LNCaP clone FGC (cell line): ENCODE measurements around the gene ARL5A.

Source experiments
- DNase-seq: peaks from one replicate; pipeline ENCODE4 v3.0.0-alpha.2; 2011; ENCODE audit warnings: low read depth
- H3K4me3 ChIP-seq: 2 replicates; pipeline ENCODE4 v1.5.1; 2011; ENCODE audit warnings: mild to moderate bottlenecking, low read depth, low read length, control low read depth
- TF ChIP-seq, protein P1 (sequence below): IDR thresholded peaks from 2 replicates; pipeline ENCODE4 v1.5.1; 2012; ENCODE audit warnings: mild to moderate bottlenecking; ENCODE audit not compliant: control insufficient read depth, insufficient read depth; ENCODE audit errors: extremely low read depth

ARL5A gene

DNA sequence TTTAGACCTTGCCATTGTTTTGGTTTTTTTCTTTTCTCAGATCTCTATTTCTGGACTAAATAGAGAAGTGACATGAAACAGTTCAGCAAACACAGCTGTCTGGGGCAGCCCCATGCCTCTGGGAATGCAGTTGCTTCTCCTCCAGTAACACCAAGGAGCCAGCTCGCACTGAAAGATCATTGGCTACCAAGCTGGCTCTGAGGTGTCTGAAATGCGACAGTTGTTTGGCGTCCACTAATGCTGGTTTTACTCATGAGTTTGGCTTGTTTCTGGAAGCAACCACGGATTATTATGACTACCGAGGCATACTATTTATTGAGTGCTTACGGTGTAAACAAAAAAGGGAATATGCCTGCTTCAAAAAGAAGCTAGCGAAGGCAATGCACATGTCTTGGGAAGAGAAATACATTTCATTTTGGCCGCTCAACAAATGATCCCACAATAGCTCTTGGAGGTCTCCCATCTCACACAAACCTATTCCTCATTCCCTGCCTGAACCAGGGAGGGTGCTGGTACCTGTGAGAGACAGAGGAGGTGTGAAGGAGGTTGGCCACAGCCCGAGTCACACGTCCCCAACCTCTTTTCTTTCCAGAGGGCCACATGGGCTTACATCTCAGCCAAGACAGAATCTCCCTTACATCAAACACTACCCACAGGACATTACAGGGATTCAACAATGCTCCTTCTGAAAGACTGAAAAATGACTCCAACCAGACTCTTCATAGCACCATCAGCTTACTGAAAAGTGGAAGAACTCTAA, 56.4 kb downstream of the ARL5A start:
- H3K4me3 ChIP-seq: no peak overlapping the region
- no peak for DNase-seq
- TF ChIP-seq, protein P1, sequence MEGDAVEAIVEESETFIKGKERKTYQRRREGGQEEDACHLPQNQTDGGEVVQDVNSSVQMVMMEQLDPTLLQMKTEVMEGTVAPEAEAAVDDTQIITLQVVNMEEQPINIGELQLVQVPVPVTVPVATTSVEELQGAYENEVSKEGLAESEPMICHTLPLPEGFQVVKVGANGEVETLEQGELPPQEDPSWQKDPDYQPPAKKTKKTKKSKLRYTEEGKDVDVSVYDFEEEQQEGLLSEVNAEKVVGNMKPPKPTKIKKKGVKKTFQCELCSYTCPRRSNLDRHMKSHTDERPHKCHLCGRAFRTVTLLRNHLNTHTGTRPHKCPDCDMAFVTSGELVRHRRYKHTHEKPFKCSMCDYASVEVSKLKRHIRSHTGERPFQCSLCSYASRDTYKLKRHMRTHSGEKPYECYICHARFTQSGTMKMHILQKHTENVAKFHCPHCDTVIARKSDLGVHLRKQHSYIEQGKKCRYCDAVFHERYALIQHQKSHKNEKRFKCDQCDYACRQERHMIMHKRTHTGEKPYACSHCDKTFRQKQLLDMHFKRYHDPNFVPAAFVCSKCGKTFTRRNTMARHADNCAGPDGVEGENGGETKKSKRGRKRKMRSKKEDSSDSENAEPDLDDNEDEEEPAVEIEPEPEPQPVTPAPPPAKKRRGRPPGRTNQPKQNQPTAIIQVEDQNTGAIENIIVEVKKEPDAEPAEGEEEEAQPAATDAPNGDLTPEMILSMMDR: no peak

DNA sequence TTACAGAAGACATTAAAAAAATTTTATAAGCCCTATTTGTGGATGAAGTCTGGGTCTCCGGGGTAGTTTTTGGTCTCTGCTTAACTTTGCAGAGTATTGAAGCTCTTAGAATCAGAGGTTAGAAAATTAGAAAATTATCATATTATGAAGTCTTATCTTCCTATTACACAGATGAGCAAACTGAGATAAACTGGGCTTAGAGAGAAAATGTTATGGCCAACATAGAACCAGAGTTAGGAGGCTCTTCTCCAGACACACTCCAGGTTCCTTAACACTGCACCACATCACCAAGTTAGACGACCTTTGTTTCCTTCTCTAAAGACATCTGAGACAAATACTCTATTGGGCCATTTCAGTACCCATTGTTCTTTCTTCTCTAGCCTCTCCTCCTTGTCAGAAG, 57.2 kb downstream of the ARL5A start:
- no peak for DNase-seq
- TF ChIP-seq, protein P1: no peak
- H3K4me3 ChIP-seq: no peak overlapping the region

DNA sequence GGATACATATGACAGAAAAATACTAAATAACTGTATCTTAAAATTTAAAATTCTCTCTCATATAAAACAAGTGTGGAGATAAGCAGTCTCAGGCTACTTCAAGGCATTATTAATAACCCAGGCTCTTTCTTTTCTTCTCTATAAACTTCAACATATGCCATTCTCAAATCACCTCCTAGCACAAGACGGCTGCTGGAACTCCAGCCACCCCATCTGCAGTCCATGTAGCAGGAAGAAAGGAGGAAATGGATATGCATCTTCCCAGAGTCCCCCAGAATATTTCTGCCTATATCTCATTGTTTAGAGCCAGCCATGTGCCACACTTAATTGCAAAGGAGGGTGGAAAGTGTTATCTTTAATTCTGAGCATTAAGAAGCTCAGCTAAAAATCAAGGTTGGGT, 58.6 kb downstream of the ARL5A start:
- H3K4me3 ChIP-seq: no peak overlapping the region
- TF ChIP-seq, protein P1: no peak
- no peak for DNase-seq

DNA sequence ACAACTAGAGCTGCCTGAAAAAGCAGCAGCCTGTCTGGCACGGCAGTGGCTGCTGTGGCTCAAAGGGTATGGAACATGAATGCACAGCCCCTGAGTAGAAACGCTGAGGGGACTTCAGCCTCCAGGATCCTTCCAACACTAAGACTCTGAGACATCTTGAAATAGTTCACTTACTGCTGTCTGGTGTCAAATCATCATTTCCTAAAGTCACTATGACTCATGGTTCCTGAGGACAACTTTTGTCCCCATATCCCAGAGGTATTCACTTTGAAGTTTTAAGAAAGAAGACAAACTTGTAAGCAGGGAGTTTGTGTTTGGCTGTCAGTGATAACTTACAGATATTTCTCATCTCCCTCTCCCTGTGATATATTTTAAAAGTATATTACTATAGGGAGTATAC, 60.7 kb downstream of the ARL5A start:
- DNase-seq: no peak
- TF ChIP-seq, protein P1: no peak
- H3K4me3 ChIP-seq: no peak overlapping the region

DNA sequence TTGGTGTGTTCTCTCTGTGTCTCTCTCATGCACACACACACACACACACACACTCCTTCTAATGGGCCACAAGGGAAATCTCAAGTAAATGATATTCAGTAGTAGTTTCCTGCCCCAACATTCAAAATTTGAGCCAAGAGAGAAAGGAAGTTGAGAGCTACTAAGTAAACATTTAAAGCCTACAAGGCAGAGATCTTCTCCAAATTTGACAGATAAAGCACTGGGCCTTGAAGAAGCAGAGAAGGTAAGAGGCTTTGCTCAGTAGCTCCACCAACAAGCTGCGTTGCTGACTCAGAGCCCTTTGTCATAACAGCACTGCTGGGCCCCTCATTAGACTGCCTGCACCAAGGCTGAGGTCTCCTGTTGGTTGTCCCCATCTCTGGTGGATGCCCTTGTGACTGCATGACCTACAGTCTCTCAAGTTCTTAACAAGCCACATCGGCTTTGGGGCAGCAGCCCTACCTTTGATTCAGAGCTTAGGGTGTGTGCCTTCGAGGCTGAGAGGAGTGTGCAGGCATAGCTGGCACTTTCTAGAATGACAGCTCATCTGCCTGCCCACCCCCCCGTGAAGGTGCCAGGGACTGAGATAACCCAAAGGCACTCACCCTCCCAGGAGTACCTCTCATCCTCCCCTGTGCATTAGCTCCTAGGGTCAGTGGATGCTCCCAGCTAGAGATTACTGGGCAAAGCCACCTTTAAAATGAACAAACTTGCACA, 61.6 kb downstream of the ARL5A start:
- DNase-seq: no peak
- TF ChIP-seq, protein P1: no peak
- H3K4me3 ChIP-seq: no peak overlapping the region

DNA sequence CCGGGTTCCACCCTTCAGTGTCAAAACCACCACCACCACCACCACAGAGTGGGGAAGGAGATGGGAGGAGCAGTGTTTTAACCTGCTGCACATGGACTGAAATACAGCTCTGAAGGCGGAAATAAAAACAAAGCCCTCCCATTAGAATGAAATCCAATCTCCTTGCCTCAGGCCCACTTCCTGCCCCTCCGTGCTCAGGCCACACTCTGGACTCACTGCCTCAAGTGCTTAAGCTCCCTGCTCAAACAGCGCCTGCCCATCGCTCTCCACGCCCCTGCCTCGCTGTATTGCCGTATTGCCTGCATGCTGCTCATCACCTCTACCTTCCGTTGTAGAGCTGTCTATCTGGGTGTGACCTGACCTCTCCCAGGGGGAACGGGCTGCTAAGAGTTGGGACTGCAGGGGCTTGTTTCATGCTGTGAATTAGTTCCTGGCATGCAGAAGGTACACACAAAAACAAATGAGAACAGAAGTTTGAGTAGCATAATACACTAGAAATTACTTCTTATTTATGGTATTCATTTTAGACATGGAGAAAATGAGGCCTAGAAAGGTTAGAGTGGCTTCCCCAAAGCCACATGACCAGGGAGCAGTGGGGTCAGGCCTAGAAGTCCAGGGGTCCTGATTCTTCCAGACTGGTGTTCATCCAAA, 62.3 kb downstream of the ARL5A start:
- TF ChIP-seq, protein P1: no peak
- DNase-seq: no peak
- no peak overlapping the region for H3K4me3 ChIP-seq
